ENCODE results near the gene TIMM44. TPM values are rescaled to one million over a fixed set of nuclear protein-coding genes. Genes with fewer than 3 reads are reported as not detected.

Gene TIMM44
- total RNA-seq, 2 donors from 2014 or later = 47.3 to 83.4 TPM

- intact Hi-C loops (cut with DNase I) = no loop called here
- Histone ChIP-seq H3K27ac (no peak overlapping the region), H3K4me3 (no peak overlapping the region), H3K9me3 (no peaks in the 10 kb centered on the region), H3K36me3 (no peaks in the 10 kb centered on the region), H3K4me1 (replicated peaks) (no peaks in the 10 kb centered on the region), H3K27me3 (replicated peaks; ENCODE audit: insufficient read depth) (no peaks in the 10 kb centered on the region)
- TF ChIP-seq POLR2AphosphoS5 (IDR thresholded peaks at IDR 0.05) (no peak), POLR2A (IDR thresholded peaks at IDR 0.05) (no peak), CTCF (IDR thresholded peaks at IDR 0.05) (no peak)
- no peak for DNase-seq (ENCODE audit: low spot score)
- WGBS = 74% methylated on average over 7 of the region's 7 CpGs
Observed at GRCh38 chr19:7953576-7953975, 10.1 kb upstream of the TIMM44 start.

GRCh38 chr19:7953060-7953459, 9.6 kb upstream of the TIMM44 start:
- Histone ChIP-seq H3K27me3 (replicated peaks; ENCODE audit: insufficient read depth) (no peaks in the 10 kb centered on the region), H3K4me3 (no peak overlapping the region), H3K4me1 (replicated peaks) (no peaks in the 10 kb centered on the region), H3K9me3 (no peaks in the 10 kb centered on the region), H3K36me3 (no peaks in the 10 kb centered on the region), H3K27ac (no peak overlapping the region)
- intact Hi-C loops (cut with DNase I) = no loop called here
- no peak for TF ChIP-seq POLR2A (IDR thresholded peaks at IDR 0.05)
- no peak for TF ChIP-seq CTCF (IDR thresholded peaks at IDR 0.05)
- TF ChIP-seq POLR2AphosphoS5 (IDR thresholded peaks at IDR 0.05) = no peak
- no peak for DNase-seq (ENCODE audit: low spot score)
- 18% methylated on average over 3 of the region's 3 CpGs for WGBS

- TF ChIP-seq POLR2AphosphoS5 (IDR thresholded peaks at IDR 0.05) (no peak), POLR2A (IDR thresholded peaks at IDR 0.05) (no peak), CTCF (IDR thresholded peaks at IDR 0.05) (no peak)
- 99% methylated on average over 4 of the region's 4 CpGs for WGBS
- no peaks in the 10 kb centered on the region for H3K9me3 ChIP-seq
- no peaks in the 10 kb centered on the region for H3K4me1 ChIP-seq (replicated peaks)
- intact Hi-C loops (cut with DNase I) = no loop called here
- DNase-seq (ENCODE audit: low spot score) = no peak
- H3K27me3 ChIP-seq (replicated peaks; ENCODE audit: insufficient read depth) = no peaks in the 10 kb centered on the region
- H3K27ac ChIP-seq = no peak overlapping the region
- H3K36me3 ChIP-seq = no peaks in the 10 kb centered on the region
- H3K4me3 ChIP-seq = no peak overlapping the region
Observed at GRCh38 chr19:7947939-7948338, 4.5 kb upstream of the TIMM44 start.

GRCh38 chr19:7944177-7944761, 803 bp upstream of the TIMM44 start:
- peak; percentile 90 for DNase-seq (ENCODE audit: low spot score)
- Histone ChIP-seq H3K4me1 (replicated peaks) (no peaks in the 10 kb centered on the region), H3K9me3 (no peaks in the 10 kb centered on the region), H3K27me3 (replicated peaks; ENCODE audit: insufficient read depth) (no peaks in the 10 kb centered on the region), H3K27ac (peak overlapping the region; percentile 95 to 97), H3K36me3 (no peaks in the 10 kb centered on the region), H3K4me3 (peak overlapping the region; percentile 31 to 93)
- intact Hi-C loops (cut with DNase I) = loop anchor here (2.0 to 5.0 kb wide), 2 partner anchors 58 to 307 kb away; no protein-coding TSS in a partner anchor
- WGBS = 30% methylated on average over 18 of the region's 18 CpGs
- peak; percentile 83 to 96 (median 86) for TF ChIP-seq CTCF (IDR thresholded peaks at IDR 0.05)
- no peak for TF ChIP-seq POLR2A (IDR thresholded peaks at IDR 0.05)

GRCh38 chr19:7942981-7943443, 454 bp downstream of the TIMM44 start:
- intact Hi-C loops (cut with DNase I) = loop anchor here (5.0 kb wide), 1 partner anchor 59 kb away; no protein-coding TSS in a partner anchor
- no peaks in the 10 kb centered on the region for H3K27me3 ChIP-seq (replicated peaks; ENCODE audit: insufficient read depth)
- 3% methylated on average over 33 of the region's 33 CpGs for WGBS
- no peaks in the 10 kb centered on the region for H3K4me1 ChIP-seq (replicated peaks)
- no peaks in the 10 kb centered on the region for H3K36me3 ChIP-seq
- no peaks in the 10 kb centered on the region for H3K9me3 ChIP-seq
- H3K4me3 ChIP-seq = peak overlapping the region; percentile 89 to 93
- no peak for DNase-seq (ENCODE audit: low spot score)
- peak overlapping the region; percentile 95 to 97 for H3K27ac ChIP-seq
- TF ChIP-seq CTCF (IDR thresholded peaks at IDR 0.05) = no peak
- no peak for TF ChIP-seq POLR2AphosphoS5 (IDR thresholded peaks at IDR 0.05)
- no peak for TF ChIP-seq POLR2A (IDR thresholded peaks at IDR 0.05)
